Gastrocnemius medialis (tissue), 4 donors: ENCODE data around the gene DIP2C.

Experiments used
- CTCF ChIP-seq, 5 experiments: fragments of 450-650 bp in 3 of 5; fragments of 200-600 bp in 2 of 5; sonication (generic) in 2 of 5; IDR thresholded peaks in 4 of 5; conservative IDR thresholded peaks in 1 of 5; 1 replicate in 4 of 5; 2 replicates in 1 of 5; pipeline ENCODE4 v1.5.1; 2016 to 2019; ENCODE audit warnings: antibody characterized with exemption in 5 of 5, mild to moderate bottlenecking in 3 of 5, moderate library complexity in 3 of 5
- POLR2A ChIP-seq, 2 donors: fragments of 450-650 bp; IDR thresholded peaks; one replicate each; pipeline ENCODE4 v1.6.1; 2017; ENCODE audit warnings: antibody characterized with exemption in 2 of 2, mild to moderate bottlenecking in 2 of 2, moderate library complexity in 2 of 2

DNA sequence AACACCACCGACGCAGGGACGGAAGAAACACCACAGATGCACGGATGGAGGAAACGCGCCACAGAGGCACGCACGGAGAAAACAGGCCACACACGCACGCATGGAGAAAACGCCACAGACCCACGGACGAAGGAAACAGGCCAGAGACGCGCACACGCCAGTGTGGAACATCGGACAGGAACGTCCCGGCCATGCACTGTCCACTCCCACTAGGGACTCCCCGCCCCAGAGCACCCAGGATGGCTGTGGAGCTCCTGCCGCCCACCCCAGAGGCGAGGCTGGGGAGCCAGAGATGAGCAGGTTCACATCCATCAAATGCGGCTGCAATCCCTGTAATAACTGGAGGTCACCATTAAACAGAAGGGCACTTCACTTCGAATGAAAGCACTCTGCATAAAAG lies 17.3 kb downstream of the DIP2C start:
- no peak for TF ChIP-seq CTCF (IDR thresholded peaks at IDR 0.05 in 4 of 5, conservative IDR thresholded peaks at IDR 0.05 in 1 of 5)
- no peak for TF ChIP-seq POLR2A (IDR thresholded peaks at IDR 0.05)
